ENCODE data around the gene OR2T2.
"Not testable (repeated sequence)": the region's sequence is repeated elsewhere in the genome, so short reads cannot be mapped to it uniquely, and the experiment has no call there.

OR2T2 gene, protein sequence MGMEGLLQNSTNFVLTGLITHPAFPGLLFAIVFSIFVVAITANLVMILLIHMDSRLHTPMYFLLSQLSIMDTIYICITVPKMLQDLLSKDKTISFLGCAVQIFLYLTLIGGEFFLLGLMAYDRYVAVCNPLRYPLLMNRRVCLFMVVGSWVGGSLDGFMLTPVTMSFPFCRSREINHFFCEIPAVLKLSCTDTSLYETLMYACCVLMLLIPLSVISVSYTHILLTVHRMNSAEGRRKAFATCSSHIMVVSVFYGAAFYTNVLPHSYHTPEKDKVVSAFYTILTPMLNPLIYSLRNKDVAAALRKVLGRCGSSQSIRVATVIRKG
- total RNA-seq, result 0 reads per million in 2 donors

- DNase-seq, result not testable (repeated sequence)
These were observed at the start of gene OR2T2 for GRCh38 chr1:248445399-248445798. TSS of gene OR2T2 (plus strand) at chr1:248445637. CDS start at chr1:248452798, 7,161 bp downstream.

DNA sequence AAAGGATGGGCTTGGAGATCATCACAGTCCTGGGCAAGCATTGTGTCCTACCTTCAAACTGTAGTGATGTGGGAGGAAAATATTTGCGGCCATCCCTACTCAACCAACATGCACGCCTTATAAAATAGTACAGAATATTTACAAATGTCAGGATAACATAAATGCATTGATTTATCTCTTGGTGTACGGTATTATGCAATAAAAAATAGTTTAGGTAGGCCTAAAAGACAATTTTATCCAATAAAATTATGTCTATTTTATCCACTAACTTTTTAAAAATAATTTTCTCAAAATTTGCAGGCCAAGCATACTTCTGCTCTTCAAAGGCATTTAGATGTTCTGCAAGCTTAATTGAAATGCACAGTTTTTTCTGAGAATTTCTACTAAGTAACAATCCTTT is 42.7 kb upstream of the OR2T2 start, which contains the start of gene OR2T1:
Gene OR2T1 (plus strand): TSS at position 301 of the 400 bp plus-strand sequence. CDS start 3,100 bp downstream, outside the sequence.
- DNase-seq, result no peak

DNA sequence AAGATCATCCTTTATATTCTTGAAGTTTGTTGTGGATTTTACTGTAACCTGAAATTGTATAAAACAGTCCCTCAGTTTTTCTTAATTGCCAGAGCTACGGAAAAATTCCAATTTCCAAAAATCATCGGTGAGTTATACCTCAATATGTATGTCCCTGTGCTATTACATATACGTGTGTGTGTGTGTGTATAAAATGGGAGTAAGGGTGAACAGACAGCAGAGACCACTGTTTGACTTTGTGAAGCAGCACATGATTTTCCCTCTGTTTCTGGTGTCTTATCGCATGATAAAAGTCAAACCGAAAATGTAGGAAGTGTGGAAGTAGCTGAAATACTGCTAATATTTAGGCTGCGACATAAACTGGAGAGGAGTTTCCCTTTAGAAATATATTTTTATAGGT is 41.4 kb upstream of the OR2T2 start:
- DNase-seq, result no peak

DNA sequence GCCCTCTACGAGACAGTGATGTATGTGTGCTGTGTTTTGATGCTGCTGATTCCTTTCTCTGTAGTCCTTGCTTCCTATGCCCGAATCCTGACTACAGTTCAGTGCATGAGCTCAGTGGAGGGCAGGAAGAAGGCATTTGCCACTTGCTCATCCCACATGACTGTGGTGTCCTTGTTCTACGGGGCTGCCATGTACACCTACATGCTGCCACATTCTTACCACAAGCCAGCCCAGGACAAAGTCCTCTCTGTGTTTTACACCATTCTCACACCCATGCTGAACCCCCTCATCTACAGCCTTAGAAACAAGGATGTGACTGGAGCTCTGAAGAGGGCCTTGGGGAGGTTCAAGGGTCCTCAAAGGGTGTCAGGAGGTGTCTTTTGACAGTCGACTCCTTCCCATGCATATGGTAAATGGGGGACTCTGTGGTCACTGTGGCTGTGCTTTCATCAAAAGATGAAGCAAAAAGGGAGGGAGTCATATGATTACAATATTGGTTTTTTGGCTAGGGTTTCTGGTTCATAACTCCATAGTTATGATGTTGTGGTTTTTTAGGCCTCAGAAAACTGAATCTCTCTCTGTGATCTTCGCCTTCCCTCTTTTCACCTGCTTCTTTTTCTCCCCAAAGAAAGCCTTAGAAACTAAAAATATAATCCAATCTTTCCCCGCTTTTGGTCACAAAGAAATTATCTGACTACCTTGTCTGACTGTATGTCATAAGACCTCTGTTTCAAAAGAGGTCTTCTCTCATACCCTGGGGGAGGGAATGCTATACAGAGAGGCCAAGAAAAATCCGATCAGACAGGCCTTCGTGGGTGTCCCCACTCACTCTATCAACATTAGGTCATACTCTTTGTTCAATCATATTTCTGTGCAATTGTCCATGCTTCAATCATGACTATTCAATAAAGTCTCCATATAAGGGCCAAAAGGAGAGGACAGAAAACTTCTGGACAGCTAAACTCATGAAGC is 38.4 kb upstream of the OR2T2 start:
- DNase-seq, result no peak

- DNase-seq, result no peak
These were observed 29.2 kb upstream of the OR2T2 start for GRCh38 chr1:248416226-248416625.

GRCh38 chr1:248417854-248418253 is 27.6 kb upstream of the OR2T2 start:
- no peak for DNase-seq

DNA sequence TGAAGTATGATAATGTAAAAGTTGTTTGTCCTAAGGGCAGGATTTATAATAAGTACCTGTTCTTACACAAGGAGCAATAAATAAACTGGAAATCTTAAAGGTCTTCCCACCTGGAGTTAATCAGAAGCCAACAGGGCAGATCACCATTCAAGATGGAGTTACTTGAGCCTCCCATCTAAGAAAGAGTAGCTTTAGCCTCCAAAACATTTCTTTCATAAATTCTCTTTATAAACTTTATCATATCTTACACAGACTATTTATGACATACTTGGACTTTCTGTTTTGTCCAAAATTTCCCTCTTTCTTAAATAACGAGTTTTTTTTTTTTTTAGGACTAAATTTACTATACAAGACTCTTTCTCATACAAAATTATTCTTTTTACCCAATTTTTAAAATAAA is 24.1 kb upstream of the OR2T2 start:
- no peak for DNase-seq

DNA sequence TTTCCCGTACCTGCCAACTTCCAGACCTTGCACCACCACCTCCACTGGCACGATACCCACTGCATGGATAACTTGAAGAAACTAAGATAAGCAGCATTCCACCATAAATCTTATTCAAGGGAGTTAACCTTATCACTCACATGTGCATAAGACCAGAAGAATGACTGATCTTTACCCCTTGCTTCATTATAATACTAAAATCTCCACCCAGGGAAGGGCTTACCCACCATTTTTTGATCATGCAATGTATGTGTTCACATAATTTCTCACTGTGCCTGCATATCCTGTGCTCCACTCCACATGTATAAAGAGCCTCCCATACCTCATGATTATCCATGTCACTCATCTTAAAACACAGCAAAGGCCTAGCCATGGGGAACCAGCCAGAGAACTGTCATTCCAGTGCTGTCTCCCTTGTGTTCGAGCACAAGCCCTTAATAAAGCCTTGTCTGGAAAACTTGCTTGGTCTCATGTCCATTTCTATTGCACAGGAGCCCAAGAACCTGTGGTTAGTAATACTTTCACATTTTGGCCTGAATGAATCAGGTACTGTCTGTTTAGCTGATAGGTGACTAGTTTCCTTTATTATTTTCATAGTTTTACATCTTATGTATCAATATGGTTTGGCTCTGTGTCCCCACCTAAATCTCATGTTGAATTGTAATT is 17.8 kb upstream of the OR2T2 start:
- not testable (repeated sequence) for DNase-seq

- DNase-seq, result not testable (repeated sequence)
These were observed 17.3 kb upstream of the OR2T2 start for GRCh38 chr1:248428192-248428533.

DNA sequence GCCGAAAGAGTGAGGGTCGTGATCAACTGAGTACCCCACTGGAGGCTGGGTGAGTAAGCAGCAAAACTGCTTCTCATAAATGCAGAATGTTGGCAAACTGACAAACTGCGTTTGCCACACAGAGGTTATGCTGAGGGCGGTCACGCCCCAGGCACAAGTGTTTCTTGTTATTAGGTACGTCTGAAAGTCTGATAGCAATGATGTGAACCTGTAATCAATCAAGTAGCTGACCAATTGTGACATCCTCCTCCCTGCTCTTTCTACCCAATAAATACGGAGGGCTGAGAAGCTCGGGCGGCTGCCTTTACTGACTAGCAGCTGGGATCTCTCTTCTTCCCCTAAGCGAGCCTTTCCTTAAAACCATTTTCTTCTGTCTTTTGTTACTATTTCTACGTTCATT is 13.8 kb upstream of the OR2T2 start:
- DNase-seq, result not testable (repeated sequence)

GRCh38 chr1:248432201-248432600 is 13.2 kb upstream of the OR2T2 start:
- not testable (repeated sequence) for DNase-seq

- not testable (repeated sequence) for DNase-seq
These were observed 11.5 kb upstream of the OR2T2 start for GRCh38 chr1:248433811-248434415.

DNA sequence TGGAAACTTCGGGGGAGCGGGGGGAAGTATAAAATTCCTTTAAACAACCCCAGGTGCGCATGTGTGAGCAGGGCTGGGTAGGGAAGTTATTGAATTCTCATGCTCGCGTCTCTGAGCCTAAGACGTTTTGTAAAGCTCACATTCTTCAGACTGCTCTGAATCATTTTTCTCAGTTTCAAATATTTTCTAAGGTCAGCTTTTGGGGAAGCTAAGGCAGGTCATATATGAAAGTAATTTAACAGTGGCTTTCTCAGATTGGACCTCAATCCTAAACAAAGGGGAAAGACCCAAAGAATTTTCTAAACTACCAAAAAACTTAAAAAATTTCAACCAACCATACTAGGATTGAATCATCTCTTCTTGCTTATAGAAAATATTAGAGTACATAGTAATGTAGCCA is 10.5 kb upstream of the OR2T2 start:
- DNase-seq, result not testable (repeated sequence)

DNA sequence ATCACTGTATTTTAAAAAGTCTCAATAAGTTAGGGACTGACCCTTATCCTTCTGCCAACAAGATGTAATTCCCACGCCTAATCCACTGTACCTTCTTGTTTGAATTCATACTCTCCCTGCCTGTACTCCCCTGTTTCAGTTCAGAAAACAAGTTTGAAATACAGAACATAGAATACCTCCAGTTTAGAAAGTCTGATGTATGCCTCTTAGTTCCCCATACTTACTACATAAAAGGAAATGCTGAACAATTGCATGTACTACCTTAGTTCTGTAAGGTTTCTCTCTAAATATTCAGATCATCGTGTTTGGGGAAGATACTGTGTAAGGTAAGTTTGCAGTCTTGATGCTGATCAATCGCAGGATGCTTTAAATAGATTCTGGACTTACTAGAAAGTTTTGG is 9.1 kb upstream of the OR2T2 start:
- DNase-seq, result not testable (repeated sequence)

GRCh38 chr1:248438668-248439067 is 6.8 kb upstream of the OR2T2 start:
- not testable (repeated sequence) for DNase-seq

DNA sequence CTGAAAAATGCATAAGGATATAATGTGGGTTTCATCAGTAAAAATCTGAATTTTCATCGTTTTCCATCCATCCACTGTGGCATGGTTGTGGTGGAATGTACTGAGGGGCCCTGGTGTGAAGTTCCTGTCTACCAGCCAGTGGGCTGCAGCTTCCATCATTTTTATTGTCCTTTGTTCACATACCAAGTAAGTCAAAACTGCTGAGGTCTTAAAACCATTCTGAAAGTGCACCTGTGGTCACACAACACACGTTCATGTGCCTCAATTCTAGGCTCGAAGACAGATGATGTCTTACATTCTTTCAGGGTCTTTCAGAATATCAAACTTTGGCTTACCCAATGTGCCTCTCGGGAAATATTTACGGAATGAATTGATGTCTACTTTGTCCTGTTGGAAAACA is 6.2 kb upstream of the OR2T2 start:
- DNase-seq, result not testable (repeated sequence)

DNA sequence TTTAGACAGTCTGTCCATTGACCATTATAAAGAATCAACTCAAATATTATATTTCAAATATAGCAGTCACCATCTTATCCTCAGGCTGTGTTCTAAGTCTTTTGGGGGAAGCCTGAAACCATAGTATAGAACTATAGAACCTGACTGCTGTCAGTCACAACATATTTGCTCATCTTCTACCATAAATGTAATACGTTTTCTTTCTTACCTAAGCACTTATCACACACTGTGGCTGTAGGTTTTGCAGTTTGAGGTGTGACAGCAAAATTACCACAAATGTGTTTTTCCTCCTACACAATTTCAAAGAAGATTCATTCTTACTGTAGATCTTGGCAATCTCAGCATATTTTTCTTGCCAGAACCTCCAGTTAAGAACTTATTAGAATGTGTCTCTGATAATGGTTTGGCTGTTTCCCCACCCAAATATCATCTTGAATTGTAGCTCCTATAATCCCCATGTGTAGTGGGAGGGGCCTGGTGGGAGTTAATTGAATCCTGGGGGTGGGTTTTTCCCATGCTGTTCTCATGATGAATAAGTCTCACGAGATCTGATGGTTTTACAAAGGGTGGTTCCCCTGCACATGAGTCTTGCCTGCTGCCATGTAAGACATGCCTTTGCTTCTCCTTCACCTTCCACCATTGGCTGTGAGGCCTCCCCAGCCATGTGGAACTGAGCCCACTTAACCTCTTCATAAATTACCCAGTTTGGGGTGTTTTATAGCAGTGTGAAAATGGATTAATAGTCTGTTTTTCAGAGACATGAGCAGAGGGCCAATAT is 2.7 kb upstream of the OR2T2 start:
- DNase-seq, result not testable (repeated sequence)

- DNase-seq, result not testable (repeated sequence)
These were observed 834 bp upstream of the OR2T2 start for GRCh38 chr1:248444603-248445002.

- DNase-seq, result not testable (repeated sequence)
These were observed 3.1 kb downstream of the OR2T2 start for GRCh38 chr1:248448409-248449074.

GRCh38 chr1:248449821-248450465 is 4.5 kb downstream of the OR2T2 start:
- not testable (repeated sequence) for DNase-seq
